NOMO-1 treated with DMSO at 0.1 percent for 48 hours (cell line): ENCODE data around the gene TCF12.
"Not testable (repeated sequence)": the region's sequence is repeated elsewhere in the genome, so short reads cannot be mapped to it uniquely, and the experiment has no call there.

Source experiments
- DNase-seq: peaks from one replicate; lab custom pipeline; 2025; ENCODE audit not compliant: unreplicated experiment; lab: John Stamatoyannopoulos, UW

The TCF12 gene

GRCh38 chr15:57160823-57161560, 242.5 kb downstream of the TCF12 start:
- DNase-seq = no peak

- not testable (repeated sequence) for DNase-seq
These were observed 245.8 kb downstream of the TCF12 start for GRCh38 chr15:57164251-57164650.

GRCh38 chr15:57165992-57166391, 247.5 kb downstream of the TCF12 start:
- DNase-seq = no peak

GRCh38 chr15:57167821-57168395, 249.5 kb downstream of the TCF12 start:
- no peak for DNase-seq

- DNase-seq = no peak
These were observed 251.2 kb downstream of the TCF12 start for GRCh38 chr15:57169643-57170042.

- no peak for DNase-seq
These were observed 253.0 kb downstream of the TCF12 start for GRCh38 chr15:57171426-57171825.

GRCh38 chr15:57172925-57173324, 254.5 kb downstream of the TCF12 start:
- DNase-seq = no peak

GRCh38 chr15:57183041-57183440, 264.6 kb downstream of the TCF12 start:
- DNase-seq = no peak

- no peak for DNase-seq
These were observed 265.3 kb downstream of the TCF12 start for GRCh38 chr15:57183614-57184344.

- DNase-seq = no peak
These were observed 266.1 kb downstream of the TCF12 start for GRCh38 chr15:57184502-57184901.

GRCh38 chr15:57185507-57186074, 267.1 kb downstream of the TCF12 start:
- DNase-seq = no peak

- DNase-seq = no peak
These were observed 271.0 kb downstream of the TCF12 start for GRCh38 chr15:57189466-57189865.

GRCh38 chr15:57190208-57190607, 271.8 kb downstream of the TCF12 start:
- no peak for DNase-seq

GRCh38 chr15:57193161-57193560, 274.7 kb downstream of the TCF12 start:
- DNase-seq = no peak

- no peak for DNase-seq
These were observed 276.9 kb downstream of the TCF12 start for GRCh38 chr15:57195326-57195725.

GRCh38 chr15:57196865-57197264, 278.4 kb downstream of the TCF12 start:
- DNase-seq = no peak

- no peak for DNase-seq
These were observed 279.7 kb downstream of the TCF12 start for GRCh38 chr15:57198131-57198530.

GRCh38 chr15:57198654-57199291, 280.3 kb downstream of the TCF12 start:
- DNase-seq = no peak

- DNase-seq = no peak
These were observed 283.1 kb downstream of the TCF12 start for GRCh38 chr15:57201578-57201977.

- no peak for DNase-seq
These were observed 285.5 kb downstream of the TCF12 start for GRCh38 chr15:57203906-57204305.
